ENCODE results near the gene SPAG16.

- TF ChIP-seq CTCF (IDR thresholded peaks at IDR 0.05) (no peak), POLR2A (IDR thresholded peaks at IDR 0.05) (no peak)
These were observed 5.1 kb upstream of the SPAG16 start for GRCh38 chr2:213279116-213279620.

Data from body of pancreas (tissue), 4 donors.